Panc1 (cell line): Measurements from ENCODE around the gene DGCR6L.

Experiments used
- CTCF ChIP-seq: fragments of 450-650 bp; IDR thresholded peaks from 2 replicates; pipeline ENCODE4 v1.5.1; 2017; ENCODE audit warnings: mild to moderate bottlenecking
- POLR2AphosphoS5 ChIP-seq: IDR thresholded peaks from 2 replicates; pipeline ENCODE4 v1.6.1; 2012; ENCODE audit warnings: mild to moderate bottlenecking, low read depth, low read length, moderate library complexity
- REST ChIP-seq, 2 experiments: IDR thresholded peaks; 2 replicates each; pipeline ENCODE4 v1.6.1; 2011 to 2012; ENCODE audit warnings: low read depth in 2 of 2, control low read depth in 1 of 2, low read length in 1 of 2, mild to moderate bottlenecking in 1 of 2, moderate library complexity in 1 of 2; ENCODE audit not compliant: insufficient read depth in 1 of 2
- SIN3A ChIP-seq: IDR thresholded peaks from 2 replicates; pipeline ENCODE4 v1.6.1; 2012; ENCODE audit warnings: low read depth, mild to moderate bottlenecking, low read length, moderate library complexity, borderline replicate concordance; ENCODE audit not compliant: insufficient read depth
- TCF7L2 ChIP-seq: IDR thresholded peaks from 2 replicates; pipeline ENCODE4 v1.6.1; 2011; ENCODE audit warnings: mild to moderate bottlenecking, low read depth, low read length, inconsistent platforms

- TF ChIP-seq POLR2AphosphoS5, result no peak
- TF ChIP-seq CTCF, result no peak
- no peak for TF ChIP-seq SIN3A
- TF ChIP-seq REST (IDR thresholded peaks at IDR 0.05; ENCODE audit: insufficient read depth in 1 of 2, low read depth in 2 of 2, low read length in 1 of 2), result no peak
- TF ChIP-seq TCF7L2, result no peak
Measured at GRCh38 chr22:20279662-20280134, 40.2 kb downstream of the DGCR6L start.
